ENCODE results near the gene TMTC1.

Gene TMTC1

GRCh38 chr12:29738365-29738764, 45.4 kb downstream of the TMTC1 start:
- no peak for TF ChIP-seq CEBPB (IDR thresholded peaks at IDR 0.05)
- TF ChIP-seq, protein P1, sequence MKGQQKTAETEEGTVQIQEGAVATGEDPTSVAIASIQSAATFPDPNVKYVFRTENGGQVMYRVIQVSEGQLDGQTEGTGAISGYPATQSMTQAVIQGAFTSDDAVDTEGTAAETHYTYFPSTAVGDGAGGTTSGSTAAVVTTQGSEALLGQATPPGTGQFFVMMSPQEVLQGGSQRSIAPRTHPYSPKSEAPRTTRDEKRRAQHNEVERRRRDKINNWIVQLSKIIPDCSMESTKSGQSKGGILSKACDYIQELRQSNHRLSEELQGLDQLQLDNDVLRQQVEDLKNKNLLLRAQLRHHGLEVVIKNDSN (IDR thresholded peaks at IDR 0.05), result no peak
- TF ChIP-seq REST (IDR thresholded peaks at IDR 0.05; ENCODE audit: low read depth), result no peak
- TF ChIP-seq TAF1 (IDR thresholded peaks at IDR 0.05; ENCODE audit: low read depth), result no peak

DNA sequence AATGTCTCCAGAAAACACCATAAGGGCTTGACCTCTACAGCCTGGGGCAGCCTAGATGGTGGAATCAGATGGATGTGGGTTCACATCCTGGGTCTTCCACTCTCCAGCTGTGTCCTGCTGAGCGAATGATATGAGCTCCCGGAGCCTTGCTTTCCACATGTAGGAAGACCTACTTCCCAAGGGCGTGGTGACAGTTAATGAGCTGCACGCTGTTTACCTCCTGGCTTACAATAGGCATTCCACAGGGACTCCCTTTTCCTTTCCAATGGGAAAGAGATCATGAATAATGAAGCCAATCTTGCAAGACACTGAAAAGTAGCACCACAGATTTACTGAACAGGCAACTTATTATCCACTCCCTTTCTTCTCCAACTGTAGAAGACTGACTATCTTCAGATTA, 46.1 kb downstream of the TMTC1 start:
- TF ChIP-seq, protein P2, sequence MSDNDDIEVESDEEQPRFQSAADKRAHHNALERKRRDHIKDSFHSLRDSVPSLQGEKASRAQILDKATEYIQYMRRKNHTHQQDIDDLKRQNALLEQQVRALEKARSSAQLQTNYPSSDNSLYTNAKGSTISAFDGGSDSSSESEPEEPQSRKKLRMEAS (IDR thresholded peaks at IDR 0.05), result no peak
- TF ChIP-seq CREB1 (IDR thresholded peaks at IDR 0.05; ENCODE audit: low read depth) (no peak), ZBTB7A (IDR thresholded peaks at IDR 0.05; ENCODE audit: low read depth) (no peak), REST (IDR thresholded peaks at IDR 0.05; ENCODE audit: low read depth) (no peak), TAF1 (IDR thresholded peaks at IDR 0.05; ENCODE audit: low read depth) (no peak), EGR1 (IDR thresholded peaks at IDR 0.05) (no peak), YY1 (IDR thresholded peaks at IDR 0.05; ENCODE audit: low read depth) (no peak), EP300 (IDR thresholded peaks at IDR 0.05; ENCODE audit: borderline replicate concordance) (no peak), CEBPB (IDR thresholded peaks at IDR 0.05) (no peak)
- TF ChIP-seq, protein P1 (IDR thresholded peaks at IDR 0.05), result no peak

DNA sequence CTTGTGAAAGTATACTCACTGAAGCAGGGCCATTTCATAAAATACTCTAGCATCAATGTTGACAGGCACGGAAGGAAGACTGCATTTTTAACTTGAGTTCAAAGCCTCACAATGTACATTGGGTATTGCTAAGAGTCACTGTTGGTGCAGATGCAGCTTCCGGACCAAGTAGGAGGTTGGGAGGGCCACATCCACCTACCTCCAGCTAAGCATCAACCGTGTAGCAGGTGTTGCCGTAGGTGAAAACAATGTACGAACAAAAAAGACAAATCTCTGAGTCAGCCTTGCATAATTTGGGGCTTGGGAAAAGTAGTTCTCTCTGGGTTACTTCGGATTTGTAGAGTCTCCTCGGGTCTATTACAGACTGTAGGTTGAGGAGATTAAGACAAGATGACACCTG, 48.1 kb downstream of the TMTC1 start:
- TF ChIP-seq TEAD4 (IDR thresholded peaks at IDR 0.05) (no peak), TAF1 (IDR thresholded peaks at IDR 0.05; ENCODE audit: low read depth) (no peak), EP300 (IDR thresholded peaks at IDR 0.05; ENCODE audit: borderline replicate concordance) (no peak), CREB1 (IDR thresholded peaks at IDR 0.05; ENCODE audit: low read depth) (no peak), NFIC (IDR thresholded peaks at IDR 0.05) (no peak), ZBTB7A (IDR thresholded peaks at IDR 0.05; ENCODE audit: low read depth) (no peak), FOXM1 (IDR thresholded peaks at IDR 0.05; ENCODE audit: borderline replicate concordance, low read depth) (no peak), REST (IDR thresholded peaks at IDR 0.05; ENCODE audit: low read depth) (no peak), YY1 (IDR thresholded peaks at IDR 0.05; ENCODE audit: low read depth) (no peak), CEBPB (IDR thresholded peaks at IDR 0.05) (no peak), TCF12 (IDR thresholded peaks at IDR 0.05; ENCODE audit: low read depth) (no peak), RAD21 (IDR thresholded peaks at IDR 0.05; ENCODE audit: low read depth) (no peak), EGR1 (IDR thresholded peaks at IDR 0.05) (no peak)
- TF ChIP-seq, protein P2 (IDR thresholded peaks at IDR 0.05), result no peak
- TF ChIP-seq, protein P1 (IDR thresholded peaks at IDR 0.05), result no peak

DNA sequence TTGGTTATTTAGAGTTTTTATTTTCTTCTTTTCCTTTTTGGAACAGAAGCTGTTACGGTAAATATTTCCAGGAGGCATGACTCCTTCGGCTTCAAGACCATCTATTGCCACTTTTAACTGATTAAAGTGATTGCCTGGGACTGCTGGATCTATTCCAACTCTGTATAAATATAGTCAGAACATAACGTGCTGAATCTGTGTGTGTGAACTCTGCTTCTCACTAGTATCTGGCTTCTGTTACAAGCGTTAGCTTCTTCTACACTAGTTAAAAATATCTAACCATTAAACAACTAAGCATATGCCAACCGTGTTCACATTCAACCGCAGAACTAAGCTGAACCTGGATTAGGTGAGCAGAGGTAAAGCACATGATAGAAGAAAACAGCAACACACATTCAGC, 49.0 kb downstream of the TMTC1 start:
- TF ChIP-seq, protein P2 (IDR thresholded peaks at IDR 0.05), result no peak
- no peak for TF ChIP-seq EGR1 (IDR thresholded peaks at IDR 0.05)
- no peak for TF ChIP-seq CEBPB (IDR thresholded peaks at IDR 0.05)
- TF ChIP-seq YY1 (IDR thresholded peaks at IDR 0.05; ENCODE audit: low read depth), result no peak
- no peak for TF ChIP-seq REST (IDR thresholded peaks at IDR 0.05; ENCODE audit: low read depth)
- no peak for TF ChIP-seq TAF1 (IDR thresholded peaks at IDR 0.05; ENCODE audit: low read depth)
- TF ChIP-seq, protein P1 (IDR thresholded peaks at IDR 0.05), result no peak
- no peak for TF ChIP-seq NFIC (IDR thresholded peaks at IDR 0.05)
- TF ChIP-seq EP300 (IDR thresholded peaks at IDR 0.05; ENCODE audit: borderline replicate concordance), result no peak
- no peak for TF ChIP-seq TEAD4 (IDR thresholded peaks at IDR 0.05)
- no peak for TF ChIP-seq FOXM1 (IDR thresholded peaks at IDR 0.05; ENCODE audit: borderline replicate concordance, low read depth)
- TF ChIP-seq RAD21 (IDR thresholded peaks at IDR 0.05; ENCODE audit: low read depth), result no peak
- no peak for TF ChIP-seq CREB1 (IDR thresholded peaks at IDR 0.05; ENCODE audit: low read depth)
- no peak for TF ChIP-seq ZBTB7A (IDR thresholded peaks at IDR 0.05; ENCODE audit: low read depth)
- no peak for TF ChIP-seq TCF12 (IDR thresholded peaks at IDR 0.05; ENCODE audit: low read depth)
